RWPE1 (cell line): ENCODE data around the gene EVL.
A peak's percentile ranks its signal among the peaks of the same experiment; 100 is the strongest.

ENCODE experiments used
- CTCF ChIA-PET: fragments of 350-600 bp; sonication (Branson Sonifier 250); formaldehyde crosslinking; extraction: SDS; loops from one replicate; lab custom pipeline; 2021; lab: Yijun Ruan, JAX
- POLR2A ChIA-PET: fragments of 400-600 bp; formaldehyde crosslinking; extraction: SDS; loops from one replicate; lab custom pipeline; 2020; ENCODE audit warnings: antibody characterized with exemption; ENCODE audit not compliant: low non-redundant PET; lab: Yijun Ruan, JAX
- DNase-seq: peaks from one replicate; pipeline ENCODE4 v3.0.0; 2012; ENCODE audit warnings: low spot score
- H3K27ac ChIP-seq: fragments of 450-650 bp; 2 replicates; pipeline ENCODE4 v1.5.1; 2017
- TF ChIP-seq, protein P1 (sequence below): fragments of 450-650 bp; conservative IDR thresholded peaks from 2 replicates; pipeline ENCODE4 v1.5.1; 2017; ENCODE audit warnings: low read depth, mild to moderate bottlenecking

The EVL gene

DNA sequence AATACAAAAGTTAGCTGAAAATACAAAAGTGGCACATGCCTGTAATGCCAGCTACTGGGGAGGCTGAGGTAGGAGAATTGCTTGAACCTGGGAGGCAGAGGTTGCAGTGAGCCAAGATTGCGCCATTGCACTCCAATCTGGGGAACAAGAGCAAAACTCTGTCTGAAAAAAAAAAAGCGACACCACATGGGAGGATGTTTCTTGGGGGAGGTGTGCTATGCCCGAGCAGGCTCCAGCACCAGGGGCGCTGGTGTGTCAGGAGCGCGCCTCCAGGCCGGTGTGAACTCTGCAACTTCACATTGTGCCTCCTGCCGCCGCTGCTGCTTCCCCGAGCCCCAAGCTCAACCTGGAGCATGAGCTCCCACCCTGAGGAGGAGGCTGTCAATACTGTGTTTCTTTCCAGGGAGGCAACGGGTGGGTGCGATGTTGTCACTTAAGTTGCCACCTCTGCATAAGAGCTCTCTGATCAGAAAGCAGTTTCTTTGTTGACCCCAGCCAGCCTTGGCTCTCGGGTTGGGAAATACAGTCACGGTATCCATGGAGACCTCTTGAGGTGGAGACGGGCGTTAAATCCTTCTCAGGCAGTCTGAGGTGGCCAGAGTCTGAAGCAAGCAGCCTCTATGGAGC lies 75.3 kb downstream of the EVL start:
- no peak overlapping the region for H3K27ac ChIP-seq
- no peak for DNase-seq

DNA sequence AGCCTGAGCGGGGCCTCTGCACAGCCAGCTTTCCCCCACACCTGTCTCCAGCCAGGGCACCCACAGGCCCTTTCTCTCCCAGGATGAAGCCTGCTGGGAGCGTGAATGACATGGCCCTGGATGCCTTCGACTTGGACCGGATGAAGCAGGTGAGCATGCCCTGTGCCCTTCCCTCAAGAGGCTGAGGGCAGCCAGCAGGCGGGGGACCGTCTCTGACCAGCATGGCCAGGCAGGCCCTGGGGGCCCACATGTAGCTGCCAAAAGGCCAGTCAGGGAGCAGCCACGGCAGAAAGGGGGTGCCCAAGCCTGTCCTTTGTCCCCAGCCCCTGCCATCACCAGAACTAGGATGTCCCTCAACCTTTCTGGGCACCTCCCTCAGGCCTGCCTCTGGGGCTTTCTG lies 75.9 kb downstream of the EVL start:
- DNase-seq: no peak
- ChIA-PET POLR2A (no interaction called here), CTCF (no interaction called here)
- H3K27ac ChIP-seq: no peak overlapping the region
- TF ChIP-seq, protein P1, sequence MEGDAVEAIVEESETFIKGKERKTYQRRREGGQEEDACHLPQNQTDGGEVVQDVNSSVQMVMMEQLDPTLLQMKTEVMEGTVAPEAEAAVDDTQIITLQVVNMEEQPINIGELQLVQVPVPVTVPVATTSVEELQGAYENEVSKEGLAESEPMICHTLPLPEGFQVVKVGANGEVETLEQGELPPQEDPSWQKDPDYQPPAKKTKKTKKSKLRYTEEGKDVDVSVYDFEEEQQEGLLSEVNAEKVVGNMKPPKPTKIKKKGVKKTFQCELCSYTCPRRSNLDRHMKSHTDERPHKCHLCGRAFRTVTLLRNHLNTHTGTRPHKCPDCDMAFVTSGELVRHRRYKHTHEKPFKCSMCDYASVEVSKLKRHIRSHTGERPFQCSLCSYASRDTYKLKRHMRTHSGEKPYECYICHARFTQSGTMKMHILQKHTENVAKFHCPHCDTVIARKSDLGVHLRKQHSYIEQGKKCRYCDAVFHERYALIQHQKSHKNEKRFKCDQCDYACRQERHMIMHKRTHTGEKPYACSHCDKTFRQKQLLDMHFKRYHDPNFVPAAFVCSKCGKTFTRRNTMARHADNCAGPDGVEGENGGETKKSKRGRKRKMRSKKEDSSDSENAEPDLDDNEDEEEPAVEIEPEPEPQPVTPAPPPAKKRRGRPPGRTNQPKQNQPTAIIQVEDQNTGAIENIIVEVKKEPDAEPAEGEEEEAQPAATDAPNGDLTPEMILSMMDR: no peak

More for the DNA sequence above, 75.3 kb downstream of the EVL start:
- ChIA-PET CTCF (interaction anchor here (0.6 kb wide), 1 partner anchor 373 kb away, joined by 5 read pairs; no protein-coding TSS in a partner anchor), POLR2A (interaction anchor here (0.7 kb wide), 1 partner anchor 11 kb away, joined by 9 read pairs; no protein-coding TSS in a partner anchor)
- TF ChIP-seq, protein P1: no peak

DNA sequence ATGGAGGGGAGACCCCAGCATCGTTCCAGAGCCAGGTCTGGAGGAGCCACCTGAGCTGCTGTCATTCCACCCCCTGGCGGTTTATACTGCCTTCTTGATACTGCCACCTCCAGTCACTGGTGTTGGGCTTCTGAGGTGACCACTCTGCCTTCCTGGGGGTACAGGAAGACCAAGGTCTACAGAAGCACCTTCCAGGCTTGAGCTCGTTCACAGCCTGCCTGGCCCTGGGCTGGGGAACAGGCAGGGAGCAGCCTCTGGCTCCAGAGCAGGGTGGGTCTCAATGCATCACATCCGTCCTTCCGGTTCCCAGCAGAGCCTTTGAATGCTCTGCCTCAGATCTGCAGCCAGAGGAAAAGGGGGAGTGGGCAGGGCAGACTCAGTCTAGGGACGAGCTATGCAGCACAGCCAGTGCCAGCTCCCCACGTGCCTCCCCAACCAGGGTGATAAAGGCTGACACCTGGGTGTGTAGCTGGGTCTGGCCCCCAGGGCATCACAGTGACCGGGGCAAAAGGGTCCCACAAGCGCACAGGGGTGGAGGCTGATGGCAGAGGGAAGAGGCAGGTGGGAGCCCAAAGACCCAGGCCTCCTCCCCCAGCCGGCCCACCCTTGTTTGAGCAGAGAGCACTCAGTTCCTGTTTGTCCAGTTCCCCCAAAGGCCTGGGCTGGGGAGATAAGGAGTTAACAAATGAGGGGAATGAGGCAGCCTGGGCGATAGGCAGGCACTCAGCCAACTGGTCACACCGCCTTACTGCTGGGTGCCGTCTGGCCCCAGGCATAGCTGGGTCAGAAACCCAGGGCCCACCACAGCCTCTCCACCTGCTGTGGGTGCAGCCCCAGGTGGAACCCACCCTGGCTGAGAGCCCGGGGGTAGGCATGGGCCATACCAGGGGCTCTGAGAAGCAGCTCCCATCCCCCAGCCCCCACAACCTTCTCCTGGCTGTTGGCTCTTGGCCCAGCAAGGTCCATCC lies 77.1 kb downstream of the EVL start:
- ChIA-PET CTCF (interaction anchor here (0.6 to 1.0 kb wide), 3 partner anchors 13 to 142 kb away, joined by 3 to 4 read pairs (median 4); no protein-coding TSS in a partner anchor), POLR2A (no interaction called here)
- TF ChIP-seq, protein P1: no peak
- H3K27ac ChIP-seq: peak overlapping the region; percentile 15
- DNase-seq: no peak

DNA sequence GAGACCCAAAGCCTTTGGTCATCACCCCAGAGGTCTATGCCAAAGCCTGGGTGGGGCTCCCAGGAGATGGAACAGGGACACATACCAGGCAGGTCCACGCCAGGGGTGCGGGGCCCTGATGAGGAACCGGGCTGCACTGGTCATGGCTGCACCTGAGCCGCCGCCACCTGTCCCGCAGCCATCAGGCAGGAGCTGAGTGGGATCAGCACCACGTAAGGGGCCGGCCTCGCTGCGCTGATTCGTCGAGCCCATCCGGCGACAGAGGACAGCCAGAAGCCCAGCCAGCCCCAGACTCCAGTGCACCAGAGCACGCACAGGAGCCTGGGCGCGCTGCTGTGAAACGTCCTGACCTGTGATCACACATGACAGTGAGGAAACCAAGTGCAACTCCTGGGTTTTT lies 78.3 kb downstream of the EVL start:
- no peak overlapping the region for H3K27ac ChIP-seq
- ChIA-PET CTCF (interaction anchor here (1.0 kb wide), 1 partner anchor 35 kb away, joined by 4 read pairs; no protein-coding TSS in a partner anchor), POLR2A (no interaction called here)
- DNase-seq: no peak
- TF ChIP-seq, protein P1: no peak

DNA sequence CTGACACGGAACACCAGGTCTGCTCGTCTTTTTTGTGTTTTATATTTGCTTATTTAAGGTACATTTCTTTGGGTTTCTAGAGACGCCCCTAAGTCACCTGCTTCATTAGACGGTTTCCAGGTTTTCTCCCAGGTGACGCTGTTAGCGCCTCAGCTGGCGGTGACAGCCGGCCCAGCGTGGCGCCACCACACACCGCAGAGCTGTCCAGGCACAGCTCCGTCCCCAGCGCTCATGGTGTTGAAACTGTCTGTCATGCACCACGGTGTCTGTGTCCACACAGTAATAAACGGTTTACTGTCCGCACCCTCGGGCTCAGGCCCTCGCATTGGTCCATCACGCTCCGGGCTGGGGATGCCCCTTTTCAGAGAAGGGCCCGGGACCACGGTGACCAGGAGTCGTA lies 78.7 kb downstream of the EVL start:
- TF ChIP-seq, protein P1: no peak
- CTCF ChIA-PET: no interaction called here
- H3K27ac ChIP-seq: no peak overlapping the region
- no peak for DNase-seq
- POLR2A ChIA-PET: no interaction called here

DNA sequence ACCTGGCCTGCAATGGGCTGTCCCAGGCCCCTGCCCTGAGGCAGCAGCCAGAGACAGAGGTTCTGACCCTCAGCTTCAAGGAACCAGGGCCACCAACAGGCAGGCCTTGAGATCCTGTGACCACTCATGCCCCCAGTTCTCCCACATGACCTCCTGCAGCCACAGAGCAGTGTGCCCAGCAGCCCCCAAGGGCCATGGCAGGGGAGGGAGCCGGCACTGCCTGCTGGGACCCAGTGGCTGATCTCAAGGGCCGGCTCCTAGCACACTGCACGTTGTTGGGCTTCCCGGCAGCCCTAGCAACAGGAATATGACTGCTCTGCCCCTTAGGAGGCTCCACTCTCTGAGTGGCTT lies 79.4 kb downstream of the EVL start:
- ChIA-PET CTCF (interaction anchor here (0.6 kb wide), 1 partner anchor 68 kb away, joined by 3 read pairs; no protein-coding TSS in a partner anchor), POLR2A (no interaction called here)
- peak overlapping the region; percentile 43 for H3K27ac ChIP-seq
- no peak for DNase-seq
- TF ChIP-seq, protein P1: no peak
